HFF-Myc (cell line): ENCODE data around the gene LDB3.
A peak's percentile ranks its signal among the peaks of the same experiment; 100 is the strongest.

Experiments
- DNase-seq: peaks from one replicate; pipeline ENCODE4 v3.0.0-alpha.2; 2011; ENCODE audit warnings: low read depth; ENCODE audit errors: extremely low read depth
- H3K4me3 ChIP-seq: replicated peaks from 2 replicates; pipeline ENCODE4 v1.5.1; 2011; ENCODE audit warnings: low read depth, mild to moderate bottlenecking, control low read depth, low read length
- TF ChIP-seq, protein P1 (sequence below): IDR thresholded peaks from 2 replicates; pipeline ENCODE4 v1.5.1; 2012; ENCODE audit warnings: mild to moderate bottlenecking, low read depth, low read length, control low read depth; ENCODE audit errors: missing control alignments

LDB3 gene

DNA sequence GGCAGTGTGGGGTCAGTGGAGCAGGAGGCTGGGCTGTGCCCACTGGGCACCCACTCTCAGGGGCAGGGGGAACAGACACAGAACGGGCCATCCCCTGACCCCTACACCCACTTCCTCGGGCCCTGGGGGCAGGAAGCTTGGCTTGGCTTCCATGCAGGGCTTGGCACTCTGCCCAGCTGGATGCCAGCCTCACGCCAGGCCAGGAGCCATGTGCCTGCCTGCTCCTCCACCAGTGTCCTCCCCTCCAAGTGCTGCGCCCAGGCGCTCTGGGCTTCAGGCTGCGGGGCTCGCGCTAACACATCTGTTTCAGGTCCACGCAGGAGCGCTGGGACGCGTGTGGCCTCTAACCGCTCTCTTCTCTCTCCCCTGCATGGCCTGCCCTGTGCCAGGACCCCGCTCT lies 12.7 kb downstream of the LDB3 start:
- H3K4me3 ChIP-seq = no peak overlapping the region
- no peak for DNase-seq
- TF ChIP-seq, protein P1, sequence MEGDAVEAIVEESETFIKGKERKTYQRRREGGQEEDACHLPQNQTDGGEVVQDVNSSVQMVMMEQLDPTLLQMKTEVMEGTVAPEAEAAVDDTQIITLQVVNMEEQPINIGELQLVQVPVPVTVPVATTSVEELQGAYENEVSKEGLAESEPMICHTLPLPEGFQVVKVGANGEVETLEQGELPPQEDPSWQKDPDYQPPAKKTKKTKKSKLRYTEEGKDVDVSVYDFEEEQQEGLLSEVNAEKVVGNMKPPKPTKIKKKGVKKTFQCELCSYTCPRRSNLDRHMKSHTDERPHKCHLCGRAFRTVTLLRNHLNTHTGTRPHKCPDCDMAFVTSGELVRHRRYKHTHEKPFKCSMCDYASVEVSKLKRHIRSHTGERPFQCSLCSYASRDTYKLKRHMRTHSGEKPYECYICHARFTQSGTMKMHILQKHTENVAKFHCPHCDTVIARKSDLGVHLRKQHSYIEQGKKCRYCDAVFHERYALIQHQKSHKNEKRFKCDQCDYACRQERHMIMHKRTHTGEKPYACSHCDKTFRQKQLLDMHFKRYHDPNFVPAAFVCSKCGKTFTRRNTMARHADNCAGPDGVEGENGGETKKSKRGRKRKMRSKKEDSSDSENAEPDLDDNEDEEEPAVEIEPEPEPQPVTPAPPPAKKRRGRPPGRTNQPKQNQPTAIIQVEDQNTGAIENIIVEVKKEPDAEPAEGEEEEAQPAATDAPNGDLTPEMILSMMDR = no peak

DNA sequence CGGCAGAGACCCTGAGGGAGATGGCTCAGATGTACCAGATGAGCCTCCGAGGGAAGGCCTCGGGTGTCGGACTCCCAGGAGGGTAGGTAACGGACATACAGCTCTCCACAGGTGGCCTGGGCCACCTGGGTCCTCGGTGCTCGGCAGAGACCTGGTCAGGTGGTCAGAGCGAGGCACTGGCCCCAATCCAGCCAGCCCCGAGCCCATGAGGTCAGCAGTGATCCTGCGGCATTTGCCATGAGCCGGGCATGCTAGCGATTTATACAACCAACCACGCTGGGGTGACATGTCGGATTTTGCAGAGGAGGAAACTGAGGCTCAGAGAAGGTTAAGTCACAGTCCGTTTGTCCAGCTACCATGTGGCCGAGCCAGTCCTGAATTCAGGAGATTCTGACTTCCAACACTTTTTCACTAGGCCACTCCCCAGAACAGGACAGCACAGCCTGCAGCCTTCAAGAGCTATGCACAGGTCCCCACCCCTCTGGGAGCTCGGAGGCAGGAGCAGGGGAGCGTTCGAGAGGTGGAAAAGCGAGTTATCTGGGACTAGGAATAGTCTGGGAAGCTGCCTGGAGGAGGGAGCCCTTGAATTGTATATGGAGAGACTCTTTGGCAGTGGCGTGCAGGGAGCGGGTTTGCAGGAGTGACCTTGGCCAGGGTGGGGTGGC lies 13.5 kb downstream of the LDB3 start:
- H3K4me3 ChIP-seq = no peak overlapping the region
- no peak for DNase-seq
- TF ChIP-seq, protein P1 = no peak

DNA sequence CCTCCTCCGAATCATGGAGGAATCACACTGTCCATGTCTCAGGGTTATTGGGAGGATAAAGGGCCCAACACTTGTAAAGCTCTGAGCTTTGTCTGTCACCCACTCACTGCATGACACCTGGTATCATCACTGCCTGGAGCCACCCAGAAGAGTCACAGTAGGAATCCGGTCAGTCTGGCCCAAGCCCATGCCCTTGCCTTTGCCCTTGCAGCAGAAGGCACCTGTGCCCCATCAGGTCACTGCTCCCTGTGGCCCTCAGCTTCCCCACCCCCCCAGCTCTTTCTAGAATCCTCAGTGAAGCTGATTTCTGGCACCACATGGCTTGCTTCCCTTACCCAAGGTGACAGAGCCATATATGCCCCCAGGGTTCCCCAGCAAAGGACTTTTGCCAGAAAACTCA lies 14.4 kb downstream of the LDB3 start:
- DNase-seq = no peak
- TF ChIP-seq, protein P1 = no peak
- H3K4me3 ChIP-seq = no peak overlapping the region

DNA sequence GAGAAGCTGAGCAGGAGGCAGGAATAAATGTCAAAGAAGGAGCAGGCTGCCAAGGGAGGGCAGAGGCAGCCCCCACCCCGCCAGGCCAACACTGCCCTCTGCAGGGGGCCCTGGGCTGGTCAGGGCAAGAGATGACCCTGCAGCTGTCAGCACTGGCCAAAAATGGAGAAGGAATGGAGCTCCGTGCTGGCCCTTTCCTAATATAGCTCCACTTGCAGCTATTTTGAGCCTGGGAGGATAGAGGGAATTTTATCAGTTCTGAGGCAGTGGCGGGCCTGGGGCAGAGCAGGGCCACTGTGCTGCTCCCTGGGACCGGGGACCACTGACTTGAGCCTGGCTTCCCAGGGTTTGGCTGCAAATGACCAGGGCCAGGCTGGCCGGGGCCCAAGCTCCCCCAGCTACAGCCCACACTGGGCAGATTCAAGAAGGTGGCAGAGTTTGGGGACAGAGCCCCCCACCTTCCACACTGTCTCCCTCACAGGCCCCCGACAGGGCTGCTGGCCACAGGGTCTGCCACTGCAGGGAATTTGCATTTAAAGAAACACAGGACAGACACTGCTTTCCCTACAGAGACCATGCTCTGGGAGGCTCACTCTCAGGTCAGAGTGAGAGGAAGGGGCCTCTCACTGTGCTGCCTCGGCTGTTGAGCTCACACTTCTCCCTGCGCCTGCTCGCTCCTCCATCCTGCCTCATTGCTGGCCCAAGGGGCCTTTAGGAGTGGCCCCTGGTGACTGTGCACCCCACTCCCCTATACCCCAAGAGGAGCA lies 16.2 kb downstream of the LDB3 start:
- DNase-seq = no peak
- TF ChIP-seq, protein P1 = peak; percentile 53
- no peak overlapping the region for H3K4me3 ChIP-seq

DNA sequence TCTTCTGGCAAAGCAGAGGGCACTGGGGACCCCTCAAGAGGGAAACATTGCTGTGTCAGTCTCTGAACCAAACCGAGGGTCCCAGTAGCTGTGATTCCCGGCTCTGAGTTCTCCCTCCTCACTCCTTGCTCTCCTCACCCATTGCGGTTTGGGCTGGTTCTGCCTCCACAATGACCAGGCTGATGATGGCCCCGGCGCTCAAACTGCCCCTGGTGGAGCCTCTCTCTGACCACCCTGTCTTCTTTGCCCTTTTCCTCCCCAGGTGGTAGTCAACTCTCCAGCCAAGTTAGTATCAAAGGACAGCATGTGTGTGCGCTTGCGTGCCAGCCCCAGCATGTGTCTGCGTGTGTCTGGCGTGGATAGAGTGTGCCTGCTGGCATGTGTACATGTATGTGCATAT lies 17.1 kb downstream of the LDB3 start:
- no peak for DNase-seq
- TF ChIP-seq, protein P1 = no peak
- no peak overlapping the region for H3K4me3 ChIP-seq

DNA sequence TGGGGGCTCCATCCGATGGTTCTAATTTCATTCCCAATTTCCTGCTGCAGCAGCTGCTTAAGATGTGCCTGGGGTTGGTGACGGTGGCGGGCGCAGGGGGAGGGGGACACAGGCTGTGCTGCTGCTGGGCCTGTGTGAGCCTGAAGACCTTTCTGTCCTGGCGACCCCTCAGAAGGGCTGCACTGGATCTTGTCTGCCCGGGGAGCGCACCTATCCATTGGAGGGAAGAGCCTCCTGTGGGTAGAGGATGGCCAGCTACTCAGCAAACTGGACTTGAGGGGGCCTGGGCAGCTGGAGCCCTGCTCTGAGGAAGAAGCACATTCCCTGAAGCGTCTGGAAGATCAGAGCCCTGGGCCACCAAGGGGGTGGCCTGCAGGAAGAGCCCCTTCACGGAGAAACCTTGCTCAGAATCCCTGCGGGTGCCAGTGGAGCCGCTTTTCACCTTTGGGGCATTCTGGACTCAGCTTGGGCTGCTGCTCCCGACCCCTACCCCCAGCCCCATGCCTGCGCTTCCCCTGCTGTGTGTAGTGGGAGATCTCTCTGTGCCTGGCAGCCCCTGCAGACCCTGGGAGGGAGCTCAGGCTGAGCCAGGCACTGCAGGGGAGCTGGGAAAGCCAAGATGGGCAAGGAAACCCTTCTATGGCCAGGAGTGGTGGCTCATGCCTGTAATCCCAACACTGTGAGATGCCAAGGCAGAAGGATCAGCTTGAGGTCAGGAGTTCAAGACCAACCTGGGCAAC lies 17.8 kb downstream of the LDB3 start:
- H3K4me3 ChIP-seq = no peak overlapping the region
- TF ChIP-seq, protein P1 = no peak
- no peak for DNase-seq
